ENCODE data around the gene SYNE3.

The SYNE3 gene

GRCh38 chr14:95557291-95557690 lies 40.8 kb upstream of the SYNE3 start:
- TF ChIP-seq CTCF (IDR thresholded peaks at IDR 0.05; ENCODE audit: borderline replicate concordance, insufficient read depth, low read depth, low read length) = no peak
- H3K4me3 ChIP-seq (ENCODE audit: low read depth, low read length) = no peak overlapping the region

- no peak for TF ChIP-seq CTCF (IDR thresholded peaks at IDR 0.05; ENCODE audit: borderline replicate concordance, insufficient read depth, low read depth, low read length)
- no peak overlapping the region for H3K4me3 ChIP-seq (ENCODE audit: low read depth, low read length)
Measured at GRCh38 chr14:95555053-95555452, 38.6 kb upstream of the SYNE3 start.

GRCh38 chr14:95553141-95553540 lies 36.7 kb upstream of the SYNE3 start:
- no peak overlapping the region for H3K4me3 ChIP-seq (ENCODE audit: low read depth, low read length)
- no peak for TF ChIP-seq CTCF (IDR thresholded peaks at IDR 0.05; ENCODE audit: borderline replicate concordance, insufficient read depth, low read depth, low read length)

GRCh38 chr14:95551435-95551834 lies 35.0 kb upstream of the SYNE3 start:
- no peak overlapping the region for H3K4me3 ChIP-seq (ENCODE audit: low read depth, low read length)
- no peak for TF ChIP-seq CTCF (IDR thresholded peaks at IDR 0.05; ENCODE audit: borderline replicate concordance, insufficient read depth, low read depth, low read length)

- H3K4me3 ChIP-seq (ENCODE audit: low read depth, low read length) = no peak overlapping the region
- no peak for TF ChIP-seq CTCF (IDR thresholded peaks at IDR 0.05; ENCODE audit: borderline replicate concordance, insufficient read depth, low read depth, low read length)
Measured at GRCh38 chr14:95549656-95550585, 33.5 kb upstream of the SYNE3 start.

- TF ChIP-seq CTCF (IDR thresholded peaks at IDR 0.05; ENCODE audit: borderline replicate concordance, insufficient read depth, low read depth, low read length) = no peak
Measured at GRCh38 chr14:95548328-95548929, 32.0 kb upstream of the SYNE3 start.

More at GRCh38 chr14:95548328-95548929, 32.0 kb upstream of the SYNE3 start:
- no peak overlapping the region for H3K4me3 ChIP-seq (ENCODE audit: low read depth, low read length)

All from GM12875 (cell line).